Chondrocyte (in vitro differentiated cells): Measurements from ENCODE around the gene MYO6. TPM values are rescaled to one million over a fixed set of nuclear protein-coding genes. Genes with fewer than 3 reads are reported as not detected.
A peak's percentile ranks its signal among the peaks of the same experiment; 100 is the strongest.

ENCODE experiments used
- DNase-seq: peaks from one replicate; pipeline ENCODE4 v3.0.0; 2021; ENCODE audit warnings: mixed read lengths, low spot score
- H3K27ac Mint-ChIP-seq: one replicate; pipeline ENCODE4 v1.8.0; 2021; ENCODE audit warnings: mild to moderate bottlenecking, moderate library complexity, mixed read lengths; ENCODE audit not compliant: unreplicated experiment
- H3K27me3 Mint-ChIP-seq: 2 replicates; pipeline ENCODE4 v1.8.0; 2021; ENCODE audit warnings: low read depth, mixed read lengths
- H3K36me3 Mint-ChIP-seq: 2 replicates; pipeline ENCODE4 v1.8.0; 2021; ENCODE audit warnings: low read depth, mixed read lengths
- H3K4me1 Mint-ChIP-seq: 2 replicates; pipeline ENCODE4 v1.8.0; 2021; ENCODE audit warnings: low read depth, mild to moderate bottlenecking, mixed read lengths
- H3K4me3 Mint-ChIP-seq: one replicate; pipeline ENCODE4 v1.8.0; 2021; ENCODE audit warnings: mild to moderate bottlenecking, moderate library complexity, mixed read lengths; ENCODE audit not compliant: unreplicated experiment
- H3K9me3 Mint-ChIP-seq: 2 replicates; pipeline ENCODE4 v1.8.0; 2021; ENCODE audit warnings: low read depth, mixed read lengths
- CTCF ChIP-seq: fragments of 200-600 bp; sonication (generic); IDR thresholded peaks from 2 replicates; pipeline ENCODE4 v1.5.0; 2021; ENCODE audit warnings: antibody characterized with exemption, mild to moderate bottlenecking, moderate library complexity
- total RNA-seq: library from RNA; stranded (reverse); gene quantifications from 3 replicates; pipeline ENCODE4 v1.2.1, GENCODE V29; 2021

MYO6 gene
- total RNA-seq, 1 donor from 2014 or later = 32.5 TPM

- no peaks in the 10 kb centered on the region for H3K9me3 Mint-ChIP-seq
Observed at GRCh38 chr6:75933387-75933975, 184.4 kb downstream of the MYO6 start.

GRCh38 chr6:75934643-75935472, 185.8 kb downstream of the MYO6 start:
- Mint-ChIP-seq H3K4me1 (peaks cover 20% of the 10 kb centered on the region), H3K9me3 (no peaks in the 10 kb centered on the region), H3K27ac (no peak overlapping the region), H3K4me3 (peak overlapping the region; percentile 81), H3K27me3 (peaks cover 12% of the 10 kb centered on the region), H3K36me3 (peaks cover 1% of the 10 kb centered on the region)
- peak; percentile 92 for TF ChIP-seq CTCF
- no peak for DNase-seq

More at GRCh38 chr6:75933387-75933975, 184.4 kb downstream of the MYO6 start:
- Mint-ChIP-seq H3K27me3 (peaks cover 10% of the 10 kb centered on the region), H3K4me3 (no peak overlapping the region), H3K4me1 (peaks cover 20% of the 10 kb centered on the region), H3K27ac (no peak overlapping the region), H3K36me3 (no peaks in the 10 kb centered on the region)
- no peak for TF ChIP-seq CTCF
- DNase-seq = no peak

- H3K36me3 Mint-ChIP-seq = peaks cover 2% of the 10 kb centered on the region
Observed at GRCh38 chr6:75935473-75935793, 186.4 kb downstream of the MYO6 start.

GRCh38 chr6:75936682-75937081, 187.6 kb downstream of the MYO6 start:
- DNase-seq = no peak
- Mint-ChIP-seq H3K27ac (no peak overlapping the region), H3K4me1 (peaks cover 10% of the 10 kb centered on the region), H3K27me3 (peaks cover 21% of the 10 kb centered on the region), H3K4me3 (no peak overlapping the region), H3K9me3 (no peaks in the 10 kb centered on the region), H3K36me3 (peaks cover 2% of the 10 kb centered on the region)
- no peak for TF ChIP-seq CTCF

More at GRCh38 chr6:75935473-75935793, 186.4 kb downstream of the MYO6 start:
- no peak for DNase-seq
- peaks cover 15% of the 10 kb centered on the region for H3K27me3 Mint-ChIP-seq
- peaks cover 20% of the 10 kb centered on the region for H3K4me1 Mint-ChIP-seq
- H3K9me3 Mint-ChIP-seq = no peaks in the 10 kb centered on the region
- H3K27ac Mint-ChIP-seq = no peak overlapping the region
- TF ChIP-seq CTCF = no peak
- peak overlapping the region; percentile 81 for H3K4me3 Mint-ChIP-seq

GRCh38 chr6:75937846-75938245, 188.8 kb downstream of the MYO6 start:
- Mint-ChIP-seq H3K9me3 (no peaks in the 10 kb centered on the region), H3K27ac (no peak overlapping the region), H3K4me1 (peaks cover 8% of the 10 kb centered on the region), H3K36me3 (peaks cover 2% of the 10 kb centered on the region), H3K27me3 (peaks cover 32% of the 10 kb centered on the region), H3K4me3 (no peak overlapping the region)
- no peak for DNase-seq
- no peak for TF ChIP-seq CTCF
